H54 (cell line): ENCODE measurements around the gene ITPRID1.
"Not testable (repeated sequence)": the region's sequence is repeated elsewhere in the genome, so short reads cannot be mapped to it uniquely, and the experiment has no call there.

ENCODE experiments used
- DNase-seq: peaks from one replicate; pipeline ENCODE4 v3.0.0; 2011; ENCODE audit warnings: low spot score, mixed read lengths; ENCODE audit not compliant: insufficient read length
- FAIRE-seq: peaks from 3 replicates; lab custom pipeline; 2011; peaks lifted over from hg19 to GRCh38; lab: Jason Lieb, UNC
- POLR2A ChIP-seq: IDR thresholded peaks from 2 replicates; pipeline ENCODE4 v1.6.1; 2011; ENCODE audit warnings: low read depth, mild to moderate bottlenecking, low read length

Gene ITPRID1

DNA sequence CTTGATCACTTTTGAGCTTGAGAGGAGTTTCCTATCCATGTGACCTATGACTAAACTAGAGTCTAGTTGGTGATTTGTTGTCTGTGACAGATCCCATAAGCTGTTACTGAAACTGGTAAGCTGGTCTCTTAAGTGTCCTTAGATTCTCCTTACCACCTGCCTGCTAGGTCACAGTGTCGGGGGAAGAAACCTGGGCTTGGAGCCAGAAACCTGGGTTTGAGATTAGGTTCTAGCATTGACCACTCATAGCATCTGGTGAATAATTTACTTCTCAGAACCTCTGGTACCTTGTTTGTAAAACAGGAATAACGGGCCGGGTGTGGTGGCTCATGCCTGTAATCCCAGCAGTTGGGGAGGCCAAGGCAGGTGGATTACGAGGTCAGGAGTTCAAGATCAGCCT lies 21.8 kb upstream of the ITPRID1 start:
- no peak for TF ChIP-seq POLR2A
- DNase-seq: no peak
- FAIRE-seq: no peak

DNA sequence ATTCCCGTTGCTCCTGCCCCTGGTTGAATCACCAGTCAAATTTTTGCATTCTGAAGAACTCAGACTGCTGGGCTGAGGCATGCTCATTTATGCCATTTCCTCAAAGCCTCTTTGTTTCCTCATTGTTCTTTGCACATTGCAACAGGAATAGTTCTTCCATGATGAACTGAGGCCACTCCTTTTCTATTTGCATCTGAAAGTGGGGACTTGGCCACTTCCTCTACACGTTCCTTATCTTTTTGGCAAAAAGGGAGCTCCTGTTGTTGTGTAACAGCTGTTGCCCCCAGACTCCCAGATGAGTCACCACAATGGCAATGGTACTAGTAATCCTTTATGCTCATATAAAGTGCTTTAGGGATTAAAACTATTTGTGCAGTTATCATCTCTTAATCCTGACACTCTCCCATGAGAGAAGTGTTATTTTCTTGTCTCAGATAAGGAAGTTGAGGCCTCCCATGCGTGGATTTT lies 20.1 kb upstream of the ITPRID1 start:
- FAIRE-seq (no peak), DNase-seq (no peak)
- TF ChIP-seq POLR2A: no peak

- DNase-seq (no peak), FAIRE-seq (no peak)
- TF ChIP-seq POLR2A: no peak
These were observed 19.5 kb upstream of the ITPRID1 start for GRCh38 chr7:31494421-31494820.

- FAIRE-seq (no peak), DNase-seq (no peak)
- TF ChIP-seq POLR2A: no peak
These were observed 18.2 kb upstream of the ITPRID1 start for GRCh38 chr7:31495653-31496052.

DNA sequence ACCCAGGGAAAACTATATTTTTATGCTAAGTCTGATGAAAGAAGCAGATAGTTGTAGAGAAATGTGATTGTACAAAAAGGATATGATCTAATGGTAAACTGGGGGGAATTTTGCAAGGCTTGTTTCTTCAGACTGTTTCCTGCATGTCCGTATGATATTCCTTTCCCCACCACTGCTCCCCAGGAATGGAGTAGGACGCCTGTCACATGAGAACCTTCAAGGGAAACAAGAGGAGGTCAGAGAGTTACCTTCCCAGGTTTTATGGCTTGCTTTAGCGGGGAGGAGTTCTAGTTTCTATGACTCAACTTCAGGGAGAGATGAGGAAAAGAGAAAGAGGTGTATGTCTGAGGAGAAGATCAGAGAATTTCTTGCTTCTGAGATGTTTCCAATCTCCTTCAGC lies 16.4 kb upstream of the ITPRID1 start:
- FAIRE-seq: no peak
- no peak for DNase-seq
- TF ChIP-seq POLR2A: no peak

- FAIRE-seq (no peak), DNase-seq (no peak)
- no peak for TF ChIP-seq POLR2A
These were observed 13.2 kb upstream of the ITPRID1 start for GRCh38 chr7:31500656-31501055.

GRCh38 chr7:31508823-31509222 lies 5.1 kb upstream of the ITPRID1 start:
- DNase-seq: no peak
- TF ChIP-seq POLR2A: no peak

GRCh38 chr7:31512166-31512565 lies 1.7 kb upstream of the ITPRID1 start:
- DNase-seq (no peak), FAIRE-seq (no peak)
- TF ChIP-seq POLR2A: no peak

More at GRCh38 chr7:31508823-31509222, 5.1 kb upstream of the ITPRID1 start:
- no peak for FAIRE-seq

GRCh38 chr7:31516680-31517502 lies 3.0 kb downstream of the ITPRID1 start:
- DNase-seq (no peak), FAIRE-seq (no peak)
- TF ChIP-seq POLR2A: no peak

DNA sequence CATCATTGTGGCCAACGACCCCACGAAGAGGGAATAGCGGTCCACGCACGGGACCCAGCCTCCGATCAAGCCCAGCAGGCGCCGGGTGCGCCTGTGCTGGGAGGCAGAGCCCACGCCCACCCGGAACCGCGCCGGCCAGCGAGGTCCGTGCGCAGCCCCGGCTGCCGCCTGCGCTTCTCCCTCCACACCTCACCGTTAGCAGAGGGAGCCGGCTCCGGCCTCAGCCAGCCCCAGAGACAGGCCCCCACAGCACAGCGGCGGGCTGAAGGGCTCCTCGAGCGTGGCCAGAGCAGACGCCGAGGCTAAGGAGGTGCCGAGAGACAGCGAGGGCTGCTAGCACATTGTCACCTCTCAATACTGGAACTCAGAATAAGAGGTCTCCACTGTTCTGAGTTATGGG lies 3.6 kb downstream of the ITPRID1 start:
- TF ChIP-seq POLR2A: no peak
- FAIRE-seq: no peak
- no peak for DNase-seq

DNA sequence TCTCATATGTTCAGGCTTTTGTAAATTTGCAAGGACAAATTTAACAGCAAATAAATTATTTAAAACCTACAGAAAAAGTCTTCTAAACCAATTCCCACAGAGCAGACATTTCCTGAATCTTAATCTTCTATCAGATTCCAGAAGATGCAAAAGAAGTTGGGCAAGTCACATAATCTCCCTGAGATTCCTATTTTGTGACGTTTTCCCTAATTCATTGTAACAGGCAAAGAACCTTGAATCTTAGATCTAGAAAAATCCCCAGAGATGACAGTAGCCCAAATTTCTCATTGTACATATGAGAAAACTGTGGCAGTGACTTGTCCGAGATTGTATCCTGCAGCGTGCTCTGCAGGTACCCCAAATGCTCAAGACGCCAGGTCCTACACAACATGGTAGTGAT lies 4.9 kb downstream of the ITPRID1 start:
- no peak for DNase-seq
- FAIRE-seq: no peak
- TF ChIP-seq POLR2A: no peak

GRCh38 chr7:31521336-31522010 lies 7.6 kb downstream of the ITPRID1 start:
- FAIRE-seq: no peak
- TF ChIP-seq POLR2A: no peak
- no peak for DNase-seq

DNA sequence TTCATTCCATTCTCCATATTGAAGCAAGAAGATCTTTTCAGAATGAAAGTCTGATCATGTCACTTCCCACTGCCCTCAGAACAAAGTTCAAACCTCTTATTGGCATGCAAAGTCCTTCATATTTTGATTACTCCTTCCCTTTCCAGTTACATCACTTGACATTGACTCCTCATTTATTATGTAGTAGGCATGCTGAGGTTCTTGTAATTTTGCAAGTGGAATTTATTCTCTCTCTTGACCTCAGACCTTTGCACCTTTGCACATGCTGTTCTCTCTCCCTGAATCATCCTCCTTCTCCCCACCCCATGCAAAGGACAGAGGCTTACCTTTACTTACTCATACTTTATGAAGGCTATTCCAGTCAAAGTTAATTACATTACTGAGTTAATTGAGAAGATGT lies 13.0 kb downstream of the ITPRID1 start:
- FAIRE-seq (no peak), DNase-seq (no peak)
- TF ChIP-seq POLR2A: no peak

DNA sequence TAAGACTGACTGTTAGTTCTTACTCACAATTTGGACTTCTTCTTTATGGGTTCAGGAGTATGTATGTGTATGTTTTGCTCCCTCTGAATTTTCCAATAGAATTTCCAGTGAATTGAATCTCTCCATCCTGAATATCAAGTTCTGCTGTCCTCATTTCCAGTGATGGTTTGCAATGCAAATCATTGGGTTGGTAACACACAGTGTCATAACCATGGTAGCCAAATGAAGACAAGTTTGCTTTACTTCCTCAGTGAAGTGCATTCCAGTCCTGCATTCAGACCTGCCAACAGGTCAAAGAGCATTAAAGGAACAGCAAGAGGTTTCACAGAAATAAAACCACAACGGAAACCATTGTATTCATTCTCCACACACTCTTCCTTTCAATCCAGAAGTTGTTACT lies 15.2 kb downstream of the ITPRID1 start:
- FAIRE-seq: no peak
- TF ChIP-seq POLR2A: no peak
- DNase-seq: no peak

DNA sequence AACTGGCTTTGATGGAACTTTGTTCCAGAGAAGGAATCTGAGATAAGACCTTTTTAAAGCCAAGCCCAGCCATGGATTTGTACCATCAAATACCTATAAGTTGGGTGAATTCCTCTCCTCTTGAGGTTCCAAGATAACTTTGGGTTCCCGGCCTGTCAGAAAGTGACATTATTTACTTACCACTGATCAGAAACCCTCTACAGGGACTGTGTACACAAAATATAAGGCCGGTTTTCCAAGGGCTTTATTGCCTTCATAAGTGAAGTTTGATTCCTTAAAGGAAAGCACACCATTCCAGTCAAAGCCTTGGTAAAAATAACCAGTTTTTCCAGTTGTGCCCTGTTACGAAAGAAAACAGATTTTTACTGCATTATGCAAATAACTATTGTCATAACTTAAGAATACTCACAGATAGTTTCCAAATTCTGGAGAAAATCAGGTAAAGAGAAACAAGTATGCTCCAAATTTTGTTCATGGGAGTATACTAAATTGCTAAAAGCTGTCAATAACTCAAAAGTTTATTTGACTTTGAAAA lies 26.8 kb downstream of the ITPRID1 start:
- not testable (repeated sequence) for DNase-seq, FAIRE-seq
